OCI-LY3 (cell line): ENCODE results near the gene ARHGEF38.

Experiments
- H2AFZ ChIP-seq: fragments of 200-600, 300-600 bp; shearing (Covaris generic); 2 replicates; pipeline ENCODE4 v1.6.0; 2014; ENCODE audit warnings: antibody characterized with exemption, low read depth, low read length
- H3K27ac ChIP-seq: fragments of 200-600, 300-600 bp; sonication (generic); 2 replicates; pipeline ENCODE4 v1.5.1; 2014; ENCODE audit warnings: mild to moderate bottlenecking, low read length, moderate library complexity, mixed read lengths
- H3K27me3 ChIP-seq: fragments of 200-600, 300-600 bp; sonication (generic); 2 replicates; pipeline ENCODE4 v1.6.1; 2014; ENCODE audit warnings: low read depth, low read length, mixed read lengths
- H3K36me3 ChIP-seq: fragments of 200-600, 300-600 bp; sonication (generic); replicated peaks from 2 replicates; pipeline ENCODE3; 2014; ENCODE audit warnings: low read depth, low read length, mixed read lengths
- H3K4me1 ChIP-seq: fragments of 300-600, 200-600 bp; sonication (generic); 2 replicates; pipeline ENCODE4 v1.6.1; 2014; ENCODE audit warnings: low read length, mixed read lengths
- H3K4me2 ChIP-seq: fragments of 200-600, 300-600 bp; sonication (generic); 2 replicates; pipeline ENCODE4 v1.6.1; 2014; ENCODE audit warnings: low read length, mixed read lengths
- H3K4me3 ChIP-seq: fragments of 300-600, 200-600 bp; sonication (generic); 2 replicates; pipeline ENCODE4 v1.5.1; 2014; ENCODE audit warnings: antibody characterized with exemption, mild to moderate bottlenecking, low read length, moderate library complexity
- H3K79me2 ChIP-seq: fragments of 300-600, 200-600 bp; shearing (Covaris generic); 2 replicates; pipeline ENCODE4 v1.6.1; 2014; ENCODE audit warnings: mild to moderate bottlenecking, low read length, mixed read lengths
- H3K9ac ChIP-seq: fragments of 300-600, 200-600 bp; shearing (Covaris generic); 2 replicates; pipeline ENCODE4 v1.6.0; 2014; ENCODE audit warnings: mild to moderate bottlenecking, low read length, moderate library complexity
- H3K9me3 ChIP-seq: fragments of 200-600, 300-600 bp; shearing (Covaris generic); 2 replicates; pipeline ENCODE4 v1.6.1; 2014; ENCODE audit warnings: low read length, mixed read lengths; ENCODE audit not compliant: insufficient read depth
- H4K20me1 ChIP-seq: fragments of 200-600, 300-600 bp; sonication (generic); 2 replicates; pipeline ENCODE4 v1.6.1; 2016; ENCODE audit warnings: low read length, mixed read lengths; ENCODE audit not compliant: insufficient read depth
- CTCF ChIP-seq: fragments of 200-600, 300-600 bp; sonication (generic); IDR thresholded peaks from 2 replicates; pipeline ENCODE4 v1.5.1; 2014; ENCODE audit warnings: antibody characterized with exemption, low read length, low read depth
- EZH2phosphoT487 ChIP-seq: fragments of 200-600 bp; shearing (Covaris generic); IDR thresholded peaks from 2 replicates; pipeline ENCODE4 v1.6.1; 2018; ENCODE audit warnings: antibody characterized with exemption, mixed run types, low read depth

ARHGEF38 gene

GRCh38 chr4:105556206-105556605 is 3.8 kb downstream of the ARHGEF38 start:
- Histone ChIP-seq H3K9ac (no peak overlapping the region), H3K4me2 (no peak overlapping the region), H4K20me1 (no peaks in the 10 kb centered on the region), H3K79me2 (no peaks in the 10 kb centered on the region), H3K27me3 (no peaks in the 10 kb centered on the region), H3K27ac (no peak overlapping the region), H2AFZ (peak overlapping the region; percentile 36; the same call in 1 of the 2 replicates), H3K36me3 (no peaks in the 10 kb centered on the region), H3K4me3 (no peak overlapping the region), H3K4me1 (peaks cover 22% of the 10 kb centered on the region), H3K9me3 (no peaks in the 10 kb centered on the region)
- TF ChIP-seq EZH2phosphoT487 (no peak), CTCF (no peak)

GRCh38 chr4:105558277-105558676 is 5.9 kb downstream of the ARHGEF38 start:
- Histone ChIP-seq H3K4me1 (peaks cover 10% of the 10 kb centered on the region), H3K4me2 (peak overlapping the region; percentile 6), H3K27me3 (no peaks in the 10 kb centered on the region), H3K9ac (no peak overlapping the region), H3K4me3 (no peak overlapping the region), H2AFZ (no peak overlapping the region), H3K36me3 (no peaks in the 10 kb centered on the region), H3K79me2 (no peaks in the 10 kb centered on the region), H4K20me1 (no peaks in the 10 kb centered on the region), H3K27ac (no peak overlapping the region), H3K9me3 (no peaks in the 10 kb centered on the region)
- TF ChIP-seq CTCF: no peak
- TF ChIP-seq EZH2phosphoT487: no peak

DNA sequence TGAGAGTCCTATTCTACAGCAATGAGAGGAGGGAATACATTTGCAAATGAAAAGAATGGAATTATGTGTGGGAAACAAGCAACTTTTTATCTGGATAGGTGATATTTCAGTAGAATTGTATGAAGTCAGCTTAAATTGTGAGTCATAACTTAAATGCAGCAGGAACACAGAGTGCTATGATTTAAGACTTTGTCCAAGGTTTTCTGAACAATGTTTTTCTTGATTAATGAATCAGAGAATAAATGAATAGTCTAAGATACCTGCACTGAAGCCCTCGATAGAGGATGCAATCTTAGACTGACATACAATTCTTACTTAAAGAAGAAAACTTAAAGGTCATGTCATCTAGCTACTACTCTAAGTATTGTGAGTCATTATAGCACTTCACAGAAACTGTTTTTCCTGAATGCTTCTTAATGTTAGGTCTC is 8.0 kb downstream of the ARHGEF38 start:
- Histone ChIP-seq H3K27ac (no peak overlapping the region), H3K4me3 (no peak overlapping the region), H3K4me1 (peaks cover 10% of the 10 kb centered on the region), H3K36me3 (no peaks in the 10 kb centered on the region), H3K4me2 (no peak overlapping the region), H3K79me2 (no peaks in the 10 kb centered on the region), H3K9me3 (no peaks in the 10 kb centered on the region), H2AFZ (no peak overlapping the region), H3K9ac (no peak overlapping the region), H4K20me1 (no peaks in the 10 kb centered on the region), H3K27me3 (no peaks in the 10 kb centered on the region)
- TF ChIP-seq CTCF (no peak), EZH2phosphoT487 (no peak)

DNA sequence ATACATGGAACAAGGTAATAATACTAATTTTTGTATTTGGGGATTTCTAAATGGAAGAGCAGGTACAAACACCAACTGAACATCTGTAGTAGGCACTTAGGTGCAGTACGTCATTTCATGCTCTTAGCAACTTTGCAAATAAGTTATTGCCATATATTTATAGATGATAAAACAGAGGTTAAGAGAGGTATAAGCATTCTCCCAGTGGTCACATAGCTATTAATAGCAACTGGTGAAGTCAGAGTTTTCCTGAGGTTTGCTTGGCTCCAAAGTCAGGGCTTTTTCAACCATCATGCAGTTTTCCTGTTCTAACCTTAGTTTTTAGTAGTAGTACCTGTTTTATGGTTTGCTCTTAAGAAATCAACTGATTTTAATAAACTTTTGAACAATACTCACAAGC is 10.9 kb downstream of the ARHGEF38 start:
- no peaks in the 10 kb centered on the region for H3K79me2 ChIP-seq
- H4K20me1 ChIP-seq: no peaks in the 10 kb centered on the region
- no peak overlapping the region for H3K4me2 ChIP-seq
- H3K36me3 ChIP-seq: no peaks in the 10 kb centered on the region
- TF ChIP-seq CTCF (no peak), EZH2phosphoT487 (no peak)
- H3K27me3 ChIP-seq: no peaks in the 10 kb centered on the region
- H2AFZ ChIP-seq: no peak overlapping the region
- no peak overlapping the region for H3K4me3 ChIP-seq
- H3K9me3 ChIP-seq: no peaks in the 10 kb centered on the region
- no peak overlapping the region for H3K27ac ChIP-seq
- H3K4me1 ChIP-seq: peaks cover 5% of the 10 kb centered on the region
- H3K9ac ChIP-seq: no peak overlapping the region
